ENCODE data around the gene CGN.

Gene CGN

DNA sequence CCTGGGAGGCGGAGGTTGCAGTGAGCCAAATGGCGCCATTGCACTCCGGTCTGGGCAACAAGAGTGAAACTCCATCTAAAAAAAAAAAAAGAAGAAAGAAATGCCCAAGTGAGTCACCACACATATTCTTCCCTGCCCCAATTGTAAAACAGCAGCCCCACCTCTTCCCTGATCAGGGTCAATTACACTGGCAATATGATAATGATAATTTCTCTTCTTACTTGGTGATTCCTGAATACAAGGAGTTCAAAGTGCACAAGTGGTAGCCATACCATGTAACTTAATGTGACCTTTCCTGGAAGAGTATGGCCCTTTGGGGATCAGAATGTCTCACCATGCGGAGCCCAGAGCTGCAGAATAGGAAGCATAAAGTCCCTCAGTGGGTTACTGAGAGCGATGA is 11.8 kb upstream of the CGN start:
- no peak overlapping the region for H3K27ac ChIP-seq (replicated peaks)
- TF ChIP-seq, protein P1, sequence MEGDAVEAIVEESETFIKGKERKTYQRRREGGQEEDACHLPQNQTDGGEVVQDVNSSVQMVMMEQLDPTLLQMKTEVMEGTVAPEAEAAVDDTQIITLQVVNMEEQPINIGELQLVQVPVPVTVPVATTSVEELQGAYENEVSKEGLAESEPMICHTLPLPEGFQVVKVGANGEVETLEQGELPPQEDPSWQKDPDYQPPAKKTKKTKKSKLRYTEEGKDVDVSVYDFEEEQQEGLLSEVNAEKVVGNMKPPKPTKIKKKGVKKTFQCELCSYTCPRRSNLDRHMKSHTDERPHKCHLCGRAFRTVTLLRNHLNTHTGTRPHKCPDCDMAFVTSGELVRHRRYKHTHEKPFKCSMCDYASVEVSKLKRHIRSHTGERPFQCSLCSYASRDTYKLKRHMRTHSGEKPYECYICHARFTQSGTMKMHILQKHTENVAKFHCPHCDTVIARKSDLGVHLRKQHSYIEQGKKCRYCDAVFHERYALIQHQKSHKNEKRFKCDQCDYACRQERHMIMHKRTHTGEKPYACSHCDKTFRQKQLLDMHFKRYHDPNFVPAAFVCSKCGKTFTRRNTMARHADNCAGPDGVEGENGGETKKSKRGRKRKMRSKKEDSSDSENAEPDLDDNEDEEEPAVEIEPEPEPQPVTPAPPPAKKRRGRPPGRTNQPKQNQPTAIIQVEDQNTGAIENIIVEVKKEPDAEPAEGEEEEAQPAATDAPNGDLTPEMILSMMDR (IDR thresholded peaks at IDR 0.05; ENCODE audit: insufficient read depth, low read length), result no peak
- TF ChIP-seq, protein P2, sequence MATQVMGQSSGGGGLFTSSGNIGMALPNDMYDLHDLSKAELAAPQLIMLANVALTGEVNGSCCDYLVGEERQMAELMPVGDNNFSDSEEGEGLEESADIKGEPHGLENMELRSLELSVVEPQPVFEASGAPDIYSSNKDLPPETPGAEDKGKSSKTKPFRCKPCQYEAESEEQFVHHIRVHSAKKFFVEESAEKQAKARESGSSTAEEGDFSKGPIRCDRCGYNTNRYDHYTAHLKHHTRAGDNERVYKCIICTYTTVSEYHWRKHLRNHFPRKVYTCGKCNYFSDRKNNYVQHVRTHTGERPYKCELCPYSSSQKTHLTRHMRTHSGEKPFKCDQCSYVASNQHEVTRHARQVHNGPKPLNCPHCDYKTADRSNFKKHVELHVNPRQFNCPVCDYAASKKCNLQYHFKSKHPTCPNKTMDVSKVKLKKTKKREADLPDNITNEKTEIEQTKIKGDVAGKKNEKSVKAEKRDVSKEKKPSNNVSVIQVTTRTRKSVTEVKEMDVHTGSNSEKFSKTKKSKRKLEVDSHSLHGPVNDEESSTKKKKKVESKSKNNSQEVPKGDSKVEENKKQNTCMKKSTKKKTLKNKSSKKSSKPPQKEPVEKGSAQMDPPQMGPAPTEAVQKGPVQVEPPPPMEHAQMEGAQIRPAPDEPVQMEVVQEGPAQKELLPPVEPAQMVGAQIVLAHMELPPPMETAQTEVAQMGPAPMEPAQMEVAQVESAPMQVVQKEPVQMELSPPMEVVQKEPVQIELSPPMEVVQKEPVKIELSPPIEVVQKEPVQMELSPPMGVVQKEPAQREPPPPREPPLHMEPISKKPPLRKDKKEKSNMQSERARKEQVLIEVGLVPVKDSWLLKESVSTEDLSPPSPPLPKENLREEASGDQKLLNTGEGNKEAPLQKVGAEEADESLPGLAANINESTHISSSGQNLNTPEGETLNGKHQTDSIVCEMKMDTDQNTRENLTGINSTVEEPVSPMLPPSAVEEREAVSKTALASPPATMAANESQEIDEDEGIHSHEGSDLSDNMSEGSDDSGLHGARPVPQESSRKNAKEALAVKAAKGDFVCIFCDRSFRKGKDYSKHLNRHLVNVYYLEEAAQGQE (IDR thresholded peaks at IDR 0.05; ENCODE audit: insufficient replicate concordance, low read depth), result no peak
- TF ChIP-seq SPI1 (IDR thresholded peaks at IDR 0.05; ENCODE audit: borderline replicate concordance, low read depth) (no peak), GABPA (IDR thresholded peaks at IDR 0.05; ENCODE audit: low read depth) (no peak), POLR2AphosphoS5 (IDR thresholded peaks at IDR 0.05; ENCODE audit: low read depth) (no peak)
- no peak overlapping the region for H3K4me3 ChIP-seq (replicated peaks; ENCODE audit: insufficient read depth, low read length)
- no peak for DNase-seq (ENCODE audit: low read depth in 1 of 2, low spot score in 1 of 2)
- no peaks in the 10 kb centered on the region for H3K27me3 ChIP-seq (ENCODE audit: insufficient read depth, poor library complexity, severe bottlenecking)

DNA sequence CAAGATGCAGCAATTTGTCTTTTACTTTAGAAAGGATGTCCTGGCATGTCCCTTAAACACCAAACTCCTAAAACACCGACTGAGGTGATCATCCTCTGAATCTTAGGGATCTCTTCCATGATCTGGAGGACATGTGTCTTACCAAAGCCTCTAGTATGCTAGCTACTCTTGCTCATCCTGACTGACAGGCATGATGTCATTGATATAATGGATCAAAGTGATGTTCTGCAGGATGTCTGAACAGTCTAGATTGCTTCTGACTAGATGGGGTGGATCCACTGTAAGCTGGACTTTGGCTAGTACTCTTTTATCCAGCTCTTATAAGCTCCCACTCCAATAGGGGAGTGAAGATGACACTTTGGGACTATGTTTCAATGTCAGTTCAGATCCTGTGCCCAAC is 11.3 kb upstream of the CGN start:
- DNase-seq (ENCODE audit: low read depth in 1 of 2, low spot score in 1 of 2), result no peak
- no peak overlapping the region for H3K4me3 ChIP-seq (replicated peaks; ENCODE audit: insufficient read depth, low read length)

DNA sequence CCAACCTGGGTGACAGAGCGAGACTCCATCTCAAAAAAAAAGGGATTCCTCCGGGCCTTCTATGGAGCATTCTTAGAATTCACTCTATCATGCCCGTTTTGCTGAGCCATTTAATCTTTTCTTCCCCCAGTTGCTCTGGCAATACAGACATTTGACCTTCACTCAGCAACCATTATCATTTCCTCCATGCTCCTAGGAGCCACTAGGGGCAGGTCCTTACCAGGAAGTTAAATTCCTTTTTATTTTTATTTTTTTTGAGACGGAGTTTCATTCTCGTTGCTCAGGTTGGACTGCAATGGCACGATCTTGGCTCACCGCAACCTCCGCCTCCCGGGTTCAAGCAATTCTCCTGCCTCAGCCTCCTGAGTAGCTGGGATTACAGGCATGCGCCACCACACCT is 9.7 kb upstream of the CGN start:
- DNase-seq (ENCODE audit: low read depth in 1 of 2, low spot score in 1 of 2), result no peak
- Histone ChIP-seq H3K4me3 (replicated peaks; ENCODE audit: insufficient read depth, low read length) (no peak overlapping the region), H3K27me3 (ENCODE audit: insufficient read depth, poor library complexity, severe bottlenecking) (no peaks in the 10 kb centered on the region), H3K27ac (replicated peaks) (no peak overlapping the region)
- TF ChIP-seq, protein P1 (IDR thresholded peaks at IDR 0.05; ENCODE audit: insufficient read depth, low read length), result no peak
- TF ChIP-seq GABPA (IDR thresholded peaks at IDR 0.05; ENCODE audit: low read depth), result no peak
- no peak for TF ChIP-seq SPI1 (IDR thresholded peaks at IDR 0.05; ENCODE audit: borderline replicate concordance, low read depth)
- TF ChIP-seq POLR2AphosphoS5 (IDR thresholded peaks at IDR 0.05; ENCODE audit: low read depth), result no peak
- TF ChIP-seq, protein P2 (IDR thresholded peaks at IDR 0.05; ENCODE audit: insufficient replicate concordance, low read depth), result no peak

More for the DNA sequence above, 11.3 kb upstream of the CGN start:
- H3K27me3 ChIP-seq (ENCODE audit: insufficient read depth, poor library complexity, severe bottlenecking), result no peaks in the 10 kb centered on the region
- TF ChIP-seq SPI1 (IDR thresholded peaks at IDR 0.05; ENCODE audit: borderline replicate concordance, low read depth) (no peak), POLR2AphosphoS5 (IDR thresholded peaks at IDR 0.05; ENCODE audit: low read depth) (no peak)
- TF ChIP-seq, protein P2 (IDR thresholded peaks at IDR 0.05; ENCODE audit: insufficient replicate concordance, low read depth), result no peak
- no peak overlapping the region for H3K27ac ChIP-seq (replicated peaks)

All from HL-60 (cell line).